ENCODE data around the gene RCSD1.
A peak's percentile ranks its signal among the peaks of the same experiment; 100 is the strongest.

Gene RCSD1

GRCh38 chr1:167695756-167696561 lies 65.9 kb downstream of the RCSD1 start:
- DNase-seq, result no peak

- DNase-seq, result no peak
Observed at GRCh38 chr1:167697667-167698141, 67.7 kb downstream of the RCSD1 start.

- DNase-seq, result no peak
Observed at GRCh38 chr1:167698313-167698712, 68.3 kb downstream of the RCSD1 start.

DNA sequence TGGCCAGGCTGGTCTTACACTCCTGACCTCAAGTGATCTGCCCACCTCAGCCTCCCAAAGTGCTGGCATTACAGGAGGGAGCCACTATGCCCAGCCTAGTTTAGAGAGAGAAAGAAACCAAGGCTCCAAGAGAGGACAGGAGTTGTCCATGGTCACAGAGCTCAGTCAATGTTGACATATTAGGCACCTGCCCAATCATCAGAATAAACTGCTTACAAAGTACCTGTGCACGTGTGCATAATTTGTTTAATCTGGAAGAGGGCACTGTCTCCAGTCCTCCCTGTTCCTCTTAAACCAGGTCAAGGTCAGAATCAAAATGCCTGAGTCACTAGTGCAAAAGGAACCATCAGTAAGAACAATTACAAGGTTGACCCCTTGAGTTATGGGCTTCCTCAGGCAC lies 71.5 kb downstream of the RCSD1 start:
- no peak for DNase-seq

DNA sequence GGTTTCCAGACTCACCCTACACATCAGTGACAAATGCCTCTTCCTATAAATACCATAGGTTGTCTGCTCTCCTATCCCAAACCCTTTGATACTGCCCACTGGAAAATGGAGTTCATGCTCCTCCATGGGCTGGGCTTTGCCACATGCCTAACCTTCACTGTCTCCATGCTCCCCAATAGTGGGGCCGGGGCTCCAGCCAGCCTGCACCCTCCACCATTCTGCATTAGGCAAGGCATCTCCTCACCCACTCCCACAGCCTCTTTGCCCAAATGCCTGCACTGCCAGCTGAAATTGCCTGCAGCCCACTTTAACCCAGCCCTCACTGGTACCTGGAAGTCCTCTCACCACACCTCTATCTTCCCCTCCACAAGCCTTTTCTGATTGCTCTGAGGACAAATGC lies 73.5 kb downstream of the RCSD1 start:
- DNase-seq, result no peak

DNA sequence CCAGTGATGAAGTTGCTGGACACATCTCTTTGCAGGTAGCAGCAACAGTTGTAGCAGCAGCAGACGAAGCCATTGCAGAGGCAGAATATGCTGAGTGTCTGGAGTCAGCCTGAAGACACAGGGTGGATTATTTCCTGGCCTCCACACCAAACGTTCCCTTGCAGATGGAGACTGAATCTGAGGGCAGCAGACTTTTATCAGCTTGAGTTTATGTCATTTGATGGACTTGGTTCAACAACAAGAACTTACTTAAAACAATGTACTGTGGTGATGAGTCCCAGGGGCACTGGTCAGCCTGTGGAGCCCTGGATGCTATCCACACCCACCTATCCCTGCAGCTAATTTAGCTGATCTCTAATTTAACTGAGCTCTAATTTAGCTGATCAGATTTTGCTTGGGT lies 74.7 kb downstream of the RCSD1 start:
- no peak for DNase-seq

DNA sequence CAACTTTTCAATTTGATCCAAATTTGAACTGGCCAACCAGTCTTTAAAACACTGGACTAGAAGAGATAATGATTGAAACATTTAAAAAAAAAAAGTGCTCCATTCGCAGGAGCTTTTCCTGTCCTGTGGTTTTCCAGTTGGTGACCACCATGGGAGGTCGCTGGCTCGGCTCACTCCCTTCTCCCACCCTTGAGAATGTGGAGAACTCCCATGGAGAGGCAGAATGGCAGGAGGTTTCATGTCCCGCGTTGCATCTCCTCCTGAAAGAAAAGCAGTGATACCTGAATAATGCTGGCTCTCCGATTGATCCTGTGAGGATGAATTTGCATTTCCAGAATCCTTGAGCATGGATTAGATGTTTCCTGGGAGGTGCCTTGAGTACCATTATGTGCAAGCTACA lies 75.2 kb downstream of the RCSD1 start:
- no peak for DNase-seq

DNA sequence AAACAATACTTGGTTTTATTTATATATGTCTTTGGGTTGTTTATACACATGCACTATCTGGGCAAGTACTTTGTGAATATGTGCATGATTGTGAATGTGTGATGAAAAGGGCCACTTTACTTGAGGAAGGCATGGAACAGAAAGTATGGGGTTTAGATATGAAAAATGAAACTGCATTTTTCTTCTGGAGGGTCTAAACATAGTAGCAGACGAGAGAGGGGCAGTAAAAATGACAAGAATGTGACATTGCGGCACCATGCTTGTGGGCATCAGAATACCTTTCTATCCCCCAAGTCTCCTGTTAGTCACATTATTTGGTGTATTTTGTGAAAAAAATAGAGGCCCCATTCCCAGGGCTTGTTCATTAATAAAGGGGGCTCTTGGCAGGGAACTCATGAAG lies 76.3 kb downstream of the RCSD1 start:
- no peak for DNase-seq

DNA sequence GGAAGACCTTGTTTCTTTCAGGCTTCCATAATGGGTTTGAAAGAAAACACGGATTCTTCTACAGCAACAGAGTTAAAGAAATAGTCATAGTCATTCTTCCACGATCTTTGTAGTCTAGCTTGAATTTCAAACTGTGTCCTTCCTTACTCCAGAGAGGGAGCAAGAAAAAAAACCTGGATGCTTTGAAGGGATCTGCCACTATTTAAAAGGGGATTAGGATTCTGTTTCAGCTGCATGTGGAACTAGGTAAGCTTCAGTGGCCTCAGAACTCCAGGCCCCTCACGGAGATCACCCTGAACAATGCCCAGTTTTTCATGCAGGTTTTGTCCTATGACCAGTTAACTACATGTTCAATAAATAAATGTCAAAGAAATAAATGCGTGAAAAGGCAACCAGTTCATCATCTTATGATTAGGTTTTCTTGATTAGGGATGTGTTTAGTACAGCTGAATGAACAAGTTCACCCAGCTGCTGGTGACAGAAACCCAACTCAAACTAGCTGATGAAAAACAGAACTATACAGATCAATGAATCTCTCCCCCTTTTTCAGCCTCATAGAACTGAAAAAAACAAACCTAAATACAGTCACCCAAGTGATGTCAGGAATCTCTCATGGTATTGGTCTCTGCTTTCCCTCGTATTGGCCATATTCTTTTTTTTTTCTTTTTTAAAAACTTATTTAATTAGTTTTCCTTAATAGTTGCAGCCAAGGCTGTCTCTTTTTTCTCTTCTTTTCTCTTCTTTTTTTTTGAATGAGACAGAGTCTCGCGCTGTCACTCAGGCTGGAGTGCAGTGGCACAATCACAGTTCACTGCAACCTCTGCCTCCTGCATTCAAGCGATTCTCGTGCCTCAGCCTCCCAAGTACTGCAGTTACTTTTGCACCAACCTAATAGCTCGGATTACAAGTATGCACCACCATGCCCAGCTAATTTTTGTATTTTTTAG lies 77.2 kb downstream of the RCSD1 start:
- DNase-seq, result no peak

DNA sequence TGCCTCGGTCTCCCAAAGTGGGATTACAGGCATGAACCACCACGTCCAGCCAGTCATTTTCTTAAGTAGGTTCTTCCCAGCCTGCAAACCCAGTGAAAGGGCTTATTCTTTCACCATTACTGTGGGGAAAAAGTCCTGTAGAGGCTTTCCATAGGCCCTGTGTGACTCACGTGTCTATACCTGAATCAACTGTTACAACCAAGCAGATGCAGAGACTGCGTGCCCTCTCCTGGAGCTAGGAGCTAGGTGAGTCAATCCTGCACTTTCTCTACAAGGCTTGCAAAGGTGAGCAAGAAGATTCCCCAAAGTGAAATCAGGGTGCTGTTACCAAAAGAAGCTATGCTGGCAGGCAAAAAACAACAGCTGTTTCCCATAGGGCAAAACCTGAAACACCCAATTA lies 77.9 kb downstream of the RCSD1 start:
- DNase-seq, result no peak

DNA sequence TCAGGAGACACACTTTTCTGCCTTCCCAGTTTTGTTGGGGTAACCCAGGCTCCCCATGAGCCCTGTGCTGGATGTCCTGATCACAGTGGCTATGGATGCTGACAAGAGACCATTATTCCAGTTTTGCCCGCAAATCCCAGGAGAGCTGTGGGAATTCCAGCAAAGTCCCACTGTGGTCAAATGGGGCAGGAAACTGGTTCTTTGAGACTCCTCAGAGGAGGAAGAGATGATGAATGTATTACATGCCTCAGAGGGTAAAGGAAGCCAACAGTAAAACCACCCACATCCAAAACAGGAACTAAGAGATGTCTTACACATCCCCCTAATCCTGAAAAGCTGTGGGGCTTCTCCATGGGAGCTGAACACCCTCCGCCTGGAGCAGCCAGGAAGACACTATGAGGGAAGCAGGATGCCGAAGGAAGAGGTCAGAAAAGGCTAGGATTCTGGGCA lies 78.9 kb downstream of the RCSD1 start:
- no peak for DNase-seq

GRCh38 chr1:167710836-167711235 lies 80.8 kb downstream of the RCSD1 start:
- no peak for DNase-seq

DNA sequence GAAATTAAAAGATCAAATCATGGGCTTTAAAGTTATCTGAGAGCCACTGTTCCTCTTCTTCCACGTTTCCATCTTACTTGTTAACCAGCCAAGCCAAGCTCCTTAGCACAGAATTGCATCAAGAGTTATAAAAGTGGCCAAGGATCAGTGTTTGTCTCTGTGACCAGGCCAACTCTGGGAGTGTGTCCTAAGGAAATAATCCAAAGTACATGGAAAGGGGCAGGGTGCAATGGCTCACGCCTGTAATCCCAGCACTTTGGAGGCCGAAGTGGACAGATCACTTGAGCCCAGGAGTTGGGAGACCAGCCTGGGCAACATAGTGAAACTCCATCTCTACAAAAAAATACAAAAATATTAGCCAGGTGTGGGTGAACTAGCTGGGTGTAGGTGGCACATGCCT lies 81.8 kb downstream of the RCSD1 start:
- DNase-seq, result no peak

GRCh38 chr1:167713330-167714081 lies 83.5 kb downstream of the RCSD1 start:
- no peak for DNase-seq

DNA sequence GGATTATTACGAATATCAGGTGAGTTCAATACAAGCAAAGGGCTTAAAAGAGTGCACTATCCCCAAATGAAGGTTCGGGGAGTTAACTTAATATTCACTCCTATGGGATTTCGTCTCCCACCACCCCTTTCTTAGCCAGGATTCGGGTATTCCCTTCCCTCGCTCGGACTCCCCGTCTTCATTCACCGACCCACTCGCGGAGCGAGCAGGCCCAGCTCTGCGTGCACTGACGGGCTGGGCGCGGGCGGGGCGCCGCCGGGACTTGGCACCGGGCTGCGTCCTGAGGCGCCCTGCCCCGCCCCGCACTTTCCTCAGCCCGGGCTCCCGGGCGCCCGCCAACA lies 84.0 kb downstream of the RCSD1 start:
- DNase-seq, result no peak

DNA sequence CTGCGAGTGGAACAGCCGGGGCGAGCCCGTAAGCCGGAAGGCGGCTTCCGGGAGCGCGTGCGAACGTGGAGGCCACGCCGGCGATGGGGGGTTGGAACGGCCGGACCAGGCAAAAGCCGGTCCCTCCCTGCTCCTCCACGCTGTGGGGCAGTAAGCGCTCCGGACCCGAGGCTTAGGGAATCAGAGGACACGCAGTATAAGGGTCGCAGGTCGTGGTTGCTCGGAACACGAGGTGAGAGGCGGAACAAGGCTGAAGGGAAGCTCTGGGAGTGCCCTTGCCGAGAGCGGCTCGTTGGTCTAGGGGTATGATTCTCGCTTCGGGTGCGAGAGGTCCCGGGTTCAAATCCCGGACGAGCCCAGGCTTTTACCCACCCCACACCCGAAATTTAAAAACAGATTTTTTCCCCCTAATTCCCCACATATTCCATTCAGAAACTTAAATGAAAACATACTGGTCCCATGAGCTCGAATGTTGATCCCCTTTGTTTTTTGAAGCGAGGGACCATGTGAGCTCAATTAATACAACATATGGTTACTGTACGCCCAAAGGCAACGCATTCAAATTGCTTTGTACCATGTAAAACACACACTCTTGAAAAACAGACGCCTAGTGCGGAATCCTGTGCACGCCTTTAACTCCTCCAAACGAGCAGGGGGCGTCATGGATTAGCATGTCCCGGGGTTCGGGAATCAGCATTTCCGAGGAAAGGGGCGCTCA lies 84.6 kb downstream of the RCSD1 start:
- peak; percentile 90 for DNase-seq

DNA sequence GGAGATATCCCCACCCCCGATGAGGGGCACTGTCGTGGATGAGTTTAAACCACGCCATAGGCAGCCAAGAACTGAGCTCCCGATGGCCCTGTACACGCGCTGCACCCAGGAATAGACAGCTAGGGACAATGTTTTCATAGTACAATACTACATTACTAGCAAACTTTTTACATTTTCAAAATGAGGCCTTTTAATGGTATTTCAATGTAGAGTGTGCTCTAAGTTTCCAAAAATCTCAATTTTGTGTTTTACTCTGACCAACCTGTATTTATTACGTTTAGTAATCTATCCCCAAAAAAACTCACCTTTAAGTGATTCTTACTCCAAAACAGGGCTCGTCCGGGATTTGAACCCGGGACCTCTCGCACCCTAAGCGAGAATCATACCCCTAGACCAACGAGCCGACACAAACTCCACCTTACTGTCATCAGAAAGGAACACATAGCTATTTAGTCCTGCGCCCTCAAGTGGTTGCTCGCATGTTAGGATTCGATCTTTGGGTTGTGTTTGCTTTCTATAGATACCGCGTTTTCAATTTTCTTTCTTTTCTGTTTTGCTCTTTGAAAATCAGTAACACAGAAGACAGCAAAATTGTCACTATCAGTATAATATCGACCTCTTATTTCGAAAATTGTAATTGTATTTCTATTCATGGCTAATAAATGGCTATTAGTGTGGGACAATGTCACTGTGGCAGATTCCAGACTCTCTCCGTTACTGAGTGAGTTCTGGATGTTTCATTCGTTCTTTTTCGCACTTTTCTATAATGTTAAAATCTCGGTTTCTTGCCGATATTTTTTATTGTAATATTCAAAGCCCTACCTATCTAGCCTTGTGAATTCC lies 85.3 kb downstream of the RCSD1 start:
- peak; percentile 84 for DNase-seq

- no peak for DNase-seq
Observed at GRCh38 chr1:167716000-167716271, 85.9 kb downstream of the RCSD1 start.

DNA sequence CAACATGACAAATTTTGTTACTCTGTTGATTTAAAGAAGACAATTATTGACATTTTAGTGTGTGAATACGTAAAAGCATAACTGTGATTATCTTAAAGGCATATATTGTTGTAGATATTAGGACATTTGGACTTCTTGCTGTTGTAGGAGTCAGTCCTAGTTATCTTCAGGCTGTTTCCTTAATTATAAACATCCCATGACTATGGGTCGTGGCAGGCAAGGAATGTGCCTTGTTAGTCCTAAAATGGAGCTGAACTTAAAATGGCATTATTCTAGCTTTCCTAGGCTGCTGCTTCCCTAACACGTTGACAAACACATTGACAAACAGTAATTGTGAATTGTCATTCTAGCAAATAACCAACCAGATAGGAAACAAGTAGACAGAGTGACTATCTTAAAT lies 87.3 kb downstream of the RCSD1 start:
- no peak for DNase-seq

- DNase-seq, result no peak
Observed at GRCh38 chr1:167718914-167719691, 89.1 kb downstream of the RCSD1 start.
